Gastroesophageal sphincter (tissue), 3 donors: ENCODE measurements around the gene PARD3.

Experiments
- EP300 ChIP-seq: sonication (generic); formaldehyde crosslinking; IDR thresholded peaks from one replicate; pipeline ENCODE4 v1.6.1; 2017; ENCODE audit warnings: antibody characterized with exemption, mild to moderate bottlenecking
- POLR2A ChIP-seq, 2 donors: fragments of 450-650 bp; IDR thresholded peaks; one replicate each; pipeline ENCODE4 v1.6.1; 2017; ENCODE audit warnings: antibody characterized with exemption in 2 of 2, mild to moderate bottlenecking in 2 of 2, moderate library complexity in 1 of 2
- TF ChIP-seq, protein P1 (sequence below), 4 experiments: fragments of 200-600 bp in 2 of 4; fragments of 450-650 bp in 2 of 4; sonication (generic) in 1 of 4; IDR thresholded peaks; one replicate each; pipeline ENCODE4 v1.5.1; 2017 to 2019; ENCODE audit warnings: antibody characterized with exemption in 4 of 4, mild to moderate bottlenecking in 2 of 4, moderate library complexity in 2 of 4

DNA sequence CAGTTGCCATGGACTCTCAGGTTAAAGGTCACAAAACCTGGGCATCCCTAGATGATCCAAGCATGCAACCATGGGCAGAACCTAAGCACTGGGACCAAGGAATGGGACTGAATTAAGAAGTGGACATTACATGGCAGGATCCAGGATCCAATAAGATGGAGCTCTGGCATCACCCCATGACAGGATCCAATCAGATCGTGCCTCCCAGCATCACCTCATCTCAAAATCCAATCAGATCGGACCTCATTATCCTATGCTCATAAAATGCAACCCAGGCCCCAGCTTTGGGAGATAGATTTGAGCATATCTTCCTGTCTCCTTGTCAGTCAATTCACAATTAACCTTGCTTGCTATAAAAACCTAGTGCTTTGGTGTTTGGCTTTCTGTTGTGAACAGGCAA lies 616.1 kb downstream of the PARD3 start:
- TF ChIP-seq EP300, result no peak
- TF ChIP-seq, protein P1, sequence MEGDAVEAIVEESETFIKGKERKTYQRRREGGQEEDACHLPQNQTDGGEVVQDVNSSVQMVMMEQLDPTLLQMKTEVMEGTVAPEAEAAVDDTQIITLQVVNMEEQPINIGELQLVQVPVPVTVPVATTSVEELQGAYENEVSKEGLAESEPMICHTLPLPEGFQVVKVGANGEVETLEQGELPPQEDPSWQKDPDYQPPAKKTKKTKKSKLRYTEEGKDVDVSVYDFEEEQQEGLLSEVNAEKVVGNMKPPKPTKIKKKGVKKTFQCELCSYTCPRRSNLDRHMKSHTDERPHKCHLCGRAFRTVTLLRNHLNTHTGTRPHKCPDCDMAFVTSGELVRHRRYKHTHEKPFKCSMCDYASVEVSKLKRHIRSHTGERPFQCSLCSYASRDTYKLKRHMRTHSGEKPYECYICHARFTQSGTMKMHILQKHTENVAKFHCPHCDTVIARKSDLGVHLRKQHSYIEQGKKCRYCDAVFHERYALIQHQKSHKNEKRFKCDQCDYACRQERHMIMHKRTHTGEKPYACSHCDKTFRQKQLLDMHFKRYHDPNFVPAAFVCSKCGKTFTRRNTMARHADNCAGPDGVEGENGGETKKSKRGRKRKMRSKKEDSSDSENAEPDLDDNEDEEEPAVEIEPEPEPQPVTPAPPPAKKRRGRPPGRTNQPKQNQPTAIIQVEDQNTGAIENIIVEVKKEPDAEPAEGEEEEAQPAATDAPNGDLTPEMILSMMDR (IDR thresholded peaks at IDR 0.05), result no peak
- TF ChIP-seq POLR2A (IDR thresholded peaks at IDR 0.05), result no peak
